NT2/D1 (cell line): ENCODE data around the gene CAMK4.
"Not testable (repeated sequence)": the region's sequence is repeated elsewhere in the genome, so short reads cannot be mapped to it uniquely, and the experiment has no call there.

Source experiments
- DNase-seq: peaks from one replicate; pipeline ENCODE4 v3.0.0-alpha.2; 2011; ENCODE audit warnings: low read depth, low spot score
- H3K27me3 ChIP-seq: 2 replicates; pipeline ENCODE4 v1.6.0; 2011; ENCODE audit warnings: mild to moderate bottlenecking; ENCODE audit not compliant: insufficient read length, insufficient read depth
- H3K36me3 ChIP-seq: 2 replicates; pipeline ENCODE4 v1.6.1; 2011; ENCODE audit warnings: mild to moderate bottlenecking, low read length, mixed read lengths; ENCODE audit not compliant: insufficient read depth, insufficient read length
- H3K4me1 ChIP-seq: 2 replicates; pipeline ENCODE4 v1.5.1; 2011; ENCODE audit not compliant: insufficient read depth, insufficient read length
- H3K4me3 ChIP-seq: 2 replicates; pipeline ENCODE4 v1.5.1; 2011; ENCODE audit warnings: low read depth; ENCODE audit not compliant: insufficient read length
- H3K9ac ChIP-seq: 2 replicates; pipeline ENCODE4 v1.6.0; 2011; ENCODE audit warnings: low read depth; ENCODE audit not compliant: insufficient read length
- H3K9me3 ChIP-seq: 2 replicates; pipeline ENCODE4 v1.5.1; 2011; ENCODE audit warnings: mild to moderate bottlenecking, low read length; ENCODE audit not compliant: insufficient read depth
- SUZ12 ChIP-seq: IDR thresholded peaks from 2 replicates; pipeline ENCODE4 v1.6.1; 2011; ENCODE audit not compliant: insufficient read length, insufficient read depth; ENCODE audit errors: extremely low read depth
- YY1 ChIP-seq: IDR thresholded peaks from 2 replicates; pipeline ENCODE4 v1.6.1; 2011; ENCODE audit not compliant: insufficient read length, insufficient read depth
- ZNF274 ChIP-seq: IDR thresholded peaks from 2 replicates; pipeline ENCODE4 v1.6.1; 2011; ENCODE audit warnings: mild to moderate bottlenecking, low read depth, low read length

Gene CAMK4

DNA sequence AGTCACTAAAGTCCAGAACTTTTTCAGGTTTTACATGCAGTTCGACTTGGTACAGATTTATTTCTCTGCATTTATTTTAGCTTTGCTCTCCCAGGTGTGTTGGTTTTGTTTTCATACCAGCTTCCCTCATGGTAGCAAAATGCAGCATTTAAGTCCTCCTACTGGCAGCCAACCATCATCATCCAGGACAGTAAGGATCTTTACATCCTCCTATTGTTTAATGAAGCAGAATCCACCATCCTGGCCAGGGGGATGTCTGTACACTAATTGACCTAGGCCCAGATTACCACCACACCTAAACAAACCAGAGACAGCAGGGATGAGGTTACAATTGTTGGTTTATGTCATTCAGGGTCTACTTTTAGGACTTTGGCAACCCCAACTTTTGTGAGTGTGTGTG lies 22.3 kb downstream of the CAMK4 start:
- DNase-seq = no peak
- Histone ChIP-seq H3K4me3 (no peak overlapping the region), H3K9me3 (no peaks in the 10 kb centered on the region), H3K36me3 (no peaks in the 10 kb centered on the region), H3K4me1 (no peaks in the 10 kb centered on the region), H3K9ac (no peak overlapping the region), H3K27me3 (no peaks in the 10 kb centered on the region)
- TF ChIP-seq SUZ12 = no peak

DNA sequence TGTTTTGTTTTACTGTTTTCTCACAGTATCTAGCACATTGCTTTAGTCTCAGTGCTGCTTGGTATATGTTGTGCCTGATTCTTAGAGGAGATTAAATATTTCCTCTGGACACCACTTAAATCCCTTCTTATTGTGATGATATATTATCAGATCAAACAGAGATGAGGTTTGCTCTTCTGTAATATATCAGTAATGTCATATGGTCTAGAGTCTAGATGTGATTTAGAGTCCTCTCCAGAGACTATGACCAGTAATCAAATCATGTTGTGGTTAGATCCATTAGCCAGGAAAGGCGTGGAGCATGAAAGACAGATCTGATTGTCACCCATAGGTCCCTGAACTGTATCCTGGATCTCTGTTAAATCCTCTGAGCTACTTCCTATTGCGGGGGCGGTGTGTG lies 24.4 kb downstream of the CAMK4 start:
- Histone ChIP-seq H3K27me3 (no peaks in the 10 kb centered on the region), H3K36me3 (no peaks in the 10 kb centered on the region), H3K4me1 (no peaks in the 10 kb centered on the region), H3K9ac (no peak overlapping the region), H3K4me3 (no peak overlapping the region), H3K9me3 (no peaks in the 10 kb centered on the region)
- DNase-seq = no peak
- TF ChIP-seq SUZ12 (no peak), ZNF274 (no peak), YY1 (no peak)

DNA sequence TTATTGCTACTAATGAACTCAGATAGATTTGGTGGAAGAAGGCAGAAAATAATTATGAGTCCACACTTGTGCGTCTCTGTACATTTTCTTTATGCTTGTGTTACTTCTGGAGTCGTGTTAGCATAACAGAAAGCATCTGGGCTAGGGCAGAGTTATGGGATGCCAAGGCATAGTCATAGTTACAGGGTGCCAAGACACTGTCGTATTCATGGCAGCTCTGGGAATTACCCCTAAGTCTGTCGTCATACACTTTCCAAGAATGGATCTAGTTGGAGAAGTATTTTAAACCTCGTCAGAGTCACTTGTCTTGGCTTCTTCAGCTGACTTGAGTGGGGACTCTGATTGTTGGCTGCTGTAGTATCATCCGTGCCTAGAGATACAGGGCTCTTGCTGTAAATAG lies 27.7 kb downstream of the CAMK4 start:
- no peak for TF ChIP-seq YY1
- TF ChIP-seq ZNF274 = no peak
- no peak for TF ChIP-seq SUZ12
- Histone ChIP-seq H3K4me1 (no peaks in the 10 kb centered on the region), H3K27me3 (no peaks in the 10 kb centered on the region)

DNA sequence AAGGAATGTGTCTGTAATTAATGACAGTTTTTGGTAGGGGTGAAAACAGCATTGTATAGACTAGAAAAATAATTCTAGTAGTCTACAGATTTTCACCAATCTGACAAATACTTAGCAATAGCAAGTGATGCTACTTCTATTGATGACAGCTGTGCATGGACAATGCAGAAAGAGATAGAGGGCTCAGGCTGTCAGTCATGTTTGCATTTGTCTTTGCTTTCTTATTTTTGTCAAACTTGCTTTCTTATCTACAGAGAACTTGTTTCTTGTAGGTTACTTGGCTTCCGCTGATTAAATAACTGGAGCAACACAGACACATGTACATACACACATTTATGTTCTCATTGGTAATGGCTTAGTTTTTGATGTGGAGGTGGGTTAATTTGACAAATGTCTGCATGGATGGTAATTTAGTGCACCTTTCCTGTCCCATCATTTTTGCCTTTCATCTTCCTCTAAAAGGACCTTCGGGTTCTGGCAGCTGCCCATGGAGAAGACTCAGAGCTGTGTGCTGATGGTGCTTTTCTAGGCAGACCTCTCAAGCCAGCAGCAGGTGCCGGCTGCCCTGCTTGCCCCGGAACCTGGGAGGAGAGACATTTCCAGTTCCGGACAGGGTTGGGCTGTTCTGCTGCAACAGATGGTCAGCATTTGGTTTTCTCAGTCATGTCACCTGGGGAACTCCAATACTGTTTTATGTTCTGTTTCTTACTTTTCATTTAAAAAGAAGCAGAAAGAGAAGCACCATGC lies 28.8 kb downstream of the CAMK4 start:
- Histone ChIP-seq H3K4me3 (no peak overlapping the region), H3K9me3 (no peaks in the 10 kb centered on the region), H3K9ac (no peak overlapping the region), H3K27me3 (no peaks in the 10 kb centered on the region), H3K4me1 (no peaks in the 10 kb centered on the region), H3K36me3 (no peaks in the 10 kb centered on the region)
- no peak for TF ChIP-seq SUZ12
- no peak for TF ChIP-seq ZNF274
- TF ChIP-seq YY1 = no peak
- no peak for DNase-seq

More for the DNA sequence above, 27.7 kb downstream of the CAMK4 start:
- no peaks in the 10 kb centered on the region for H3K9me3 ChIP-seq
- H3K36me3 ChIP-seq = no peaks in the 10 kb centered on the region
- DNase-seq = no peak
- no peak overlapping the region for H3K9ac ChIP-seq
- H3K4me3 ChIP-seq = no peak overlapping the region

DNA sequence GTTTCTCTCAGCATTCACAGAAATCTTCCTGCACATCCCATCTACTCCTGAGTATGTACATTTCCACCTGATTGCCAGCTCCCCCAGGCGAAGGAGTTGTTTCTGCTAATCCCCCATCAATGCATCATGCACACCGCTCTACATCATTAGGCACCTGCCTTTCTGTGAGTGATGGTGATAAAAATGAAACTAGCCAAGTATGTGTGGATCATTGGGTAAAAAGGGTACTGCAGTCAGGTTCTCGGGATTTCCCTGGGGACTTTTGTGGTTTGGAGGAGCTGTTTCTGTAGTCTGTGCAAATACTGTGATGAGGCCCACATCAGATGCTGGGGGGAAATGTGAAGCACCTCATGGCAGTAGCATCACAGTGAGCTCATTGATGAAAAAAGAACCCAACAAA lies 30.4 kb downstream of the CAMK4 start:
- TF ChIP-seq SUZ12 = no peak
- H3K27me3 ChIP-seq = no peaks in the 10 kb centered on the region
- H3K4me1 ChIP-seq = no peaks in the 10 kb centered on the region
- no peak for DNase-seq
- no peak overlapping the region for H3K4me3 ChIP-seq
- H3K9ac ChIP-seq = no peak overlapping the region
- H3K9me3 ChIP-seq = no peaks in the 10 kb centered on the region
- H3K36me3 ChIP-seq = no peaks in the 10 kb centered on the region

DNA sequence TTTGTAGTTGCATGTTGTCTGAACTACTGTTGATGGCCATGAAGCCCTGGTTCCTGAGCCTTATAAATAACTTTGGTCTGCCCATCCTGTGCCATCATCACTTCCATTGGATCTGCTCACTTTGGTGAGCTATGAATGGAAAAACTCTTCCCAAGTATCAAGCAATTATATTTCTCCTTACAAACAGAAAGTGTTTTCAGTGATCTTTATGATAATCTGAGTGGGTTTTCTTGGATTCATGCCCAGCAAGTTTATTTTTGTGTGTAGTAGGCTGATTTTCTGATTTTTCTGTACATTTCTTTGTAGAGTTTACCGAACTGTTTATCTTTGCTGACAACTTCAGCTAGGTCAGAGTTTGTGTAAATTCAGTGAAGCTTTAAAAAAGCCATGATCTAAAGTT lies 31.0 kb downstream of the CAMK4 start:
- no peaks in the 10 kb centered on the region for H3K9me3 ChIP-seq
- H3K9ac ChIP-seq = no peak overlapping the region
- H3K4me1 ChIP-seq = no peaks in the 10 kb centered on the region
- H3K27me3 ChIP-seq = no peaks in the 10 kb centered on the region
- no peak overlapping the region for H3K4me3 ChIP-seq
- DNase-seq = no peak
- no peak for TF ChIP-seq SUZ12
- no peak for TF ChIP-seq ZNF274
- TF ChIP-seq YY1 = no peak
- no peaks in the 10 kb centered on the region for H3K36me3 ChIP-seq

DNA sequence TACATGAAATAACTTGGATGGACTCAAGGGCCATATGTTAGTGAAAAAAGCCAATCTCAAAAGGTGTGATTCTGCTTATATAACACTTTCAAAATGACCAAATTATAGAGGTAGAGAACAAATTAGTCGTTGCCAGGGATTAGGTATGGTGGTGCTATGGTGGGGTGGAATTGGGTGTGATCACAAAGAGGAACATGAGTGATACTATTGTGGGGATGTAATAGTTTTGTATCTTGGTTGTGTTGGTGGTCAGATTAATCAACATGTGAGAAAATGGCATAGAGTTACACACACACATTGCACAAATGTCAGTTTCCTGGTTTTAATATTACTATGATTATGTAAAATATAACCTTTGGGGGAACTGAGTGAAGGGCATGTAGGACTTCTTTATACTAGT lies 31.9 kb downstream of the CAMK4 start:
- no peak for TF ChIP-seq SUZ12
- TF ChIP-seq YY1 = no peak
- TF ChIP-seq ZNF274 = no peak
- Histone ChIP-seq H3K9me3 (no peaks in the 10 kb centered on the region), H3K9ac (no peak overlapping the region), H3K27me3 (no peaks in the 10 kb centered on the region), H3K36me3 (no peaks in the 10 kb centered on the region), H3K4me3 (no peak overlapping the region), H3K4me1 (no peaks in the 10 kb centered on the region)
- DNase-seq = no peak

DNA sequence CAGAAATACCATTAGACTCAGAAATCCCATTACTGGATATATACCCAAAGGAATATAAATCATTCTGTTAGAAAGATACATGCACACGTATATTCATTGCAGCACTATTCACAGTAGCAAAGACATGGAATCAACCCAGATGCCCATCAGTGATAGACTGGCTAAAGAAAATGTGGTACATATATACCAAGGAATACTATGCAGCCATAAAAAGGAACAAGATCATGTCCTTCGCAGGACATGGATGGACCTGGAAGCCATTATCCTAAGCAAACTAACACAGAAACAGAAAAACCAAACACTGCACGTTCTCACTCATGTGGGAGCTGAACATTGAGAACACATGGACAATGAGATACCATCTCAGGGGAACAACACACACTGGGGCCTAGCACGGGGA lies 33.4 kb downstream of the CAMK4 start:
- not testable (repeated sequence) for H3K36me3 ChIP-seq, H3K4me3 ChIP-seq, DNase-seq, H3K4me1 ChIP-seq, H3K9ac ChIP-seq, H3K9me3 ChIP-seq, H3K27me3 ChIP-seq
